ENCODE measurements around the gene OR10H5.
"Not testable (repeated sequence)": the region's sequence is repeated elsewhere in the genome, so short reads cannot be mapped to it uniquely, and the experiment has no call there.

The OR10H5 gene, protein sequence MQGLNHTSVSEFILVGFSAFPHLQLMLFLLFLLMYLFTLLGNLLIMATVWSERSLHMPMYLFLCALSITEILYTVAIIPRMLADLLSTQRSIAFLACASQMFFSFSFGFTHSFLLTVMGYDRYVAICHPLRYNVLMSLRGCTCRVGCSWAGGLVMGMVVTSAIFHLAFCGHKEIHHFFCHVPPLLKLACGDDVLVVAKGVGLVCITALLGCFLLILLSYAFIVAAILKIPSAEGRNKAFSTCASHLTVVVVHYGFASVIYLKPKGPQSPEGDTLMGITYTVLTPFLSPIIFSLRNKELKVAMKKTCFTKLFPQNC

DNA sequence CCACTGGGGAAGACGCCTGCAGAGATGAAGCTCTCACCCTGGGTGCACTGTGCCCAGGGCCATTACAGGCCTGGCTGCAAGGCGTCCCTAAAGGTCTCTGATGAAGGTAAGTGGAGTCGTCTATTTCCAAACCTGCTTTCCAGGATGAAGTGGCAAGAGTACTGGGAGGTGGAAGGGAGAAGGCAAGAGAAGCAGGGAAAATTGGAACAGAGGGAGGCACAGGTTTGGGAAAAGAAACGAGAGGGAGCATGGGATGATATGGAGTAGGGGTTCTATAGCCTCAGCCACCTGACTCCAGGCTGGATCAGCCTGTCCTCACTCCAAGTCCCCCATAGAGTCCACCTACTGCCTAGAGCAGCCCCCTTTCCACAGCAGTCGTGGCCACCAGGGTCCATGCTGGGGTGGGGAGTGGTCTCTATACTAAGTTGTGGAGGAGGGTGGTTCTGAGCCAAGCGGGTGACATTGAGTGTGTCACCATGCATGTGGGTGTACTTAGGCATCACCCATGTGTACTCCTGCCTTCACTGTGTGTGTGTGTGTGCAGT, at the start of gene OR10H5:
OR10H5 (plus strand) TSS at position 51 of the 545 bp plus-strand sequence. CDS start 6,388 bp downstream, outside the sequence.
- DNase-seq = no peak

DNA sequence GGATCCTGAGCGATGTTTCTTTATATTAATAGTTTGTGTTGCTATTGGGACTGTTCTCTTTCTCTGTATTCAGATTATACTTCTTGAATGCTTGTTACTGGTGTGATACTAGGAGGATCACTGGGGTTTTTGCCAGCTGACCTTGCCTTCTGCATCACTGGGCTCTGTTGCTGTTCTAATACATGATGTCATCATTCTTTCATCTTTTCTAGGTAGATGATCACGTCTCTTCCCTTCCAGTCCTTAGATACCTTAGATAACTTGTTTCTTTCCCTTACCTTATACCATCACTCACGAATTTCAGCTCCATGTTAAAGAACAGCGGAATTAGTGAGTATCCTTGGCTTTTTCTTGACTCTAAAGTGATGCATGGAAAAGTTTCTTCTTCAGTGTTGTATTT, 49.7 kb upstream of the OR10H5 start, which contains the start of gene OR10H3:
OR10H3 (plus strand) TSS at position 264 of the 400 bp plus-strand sequence. CDS start 3,408 bp downstream, outside the sequence.
- DNase-seq = no peak

DNA sequence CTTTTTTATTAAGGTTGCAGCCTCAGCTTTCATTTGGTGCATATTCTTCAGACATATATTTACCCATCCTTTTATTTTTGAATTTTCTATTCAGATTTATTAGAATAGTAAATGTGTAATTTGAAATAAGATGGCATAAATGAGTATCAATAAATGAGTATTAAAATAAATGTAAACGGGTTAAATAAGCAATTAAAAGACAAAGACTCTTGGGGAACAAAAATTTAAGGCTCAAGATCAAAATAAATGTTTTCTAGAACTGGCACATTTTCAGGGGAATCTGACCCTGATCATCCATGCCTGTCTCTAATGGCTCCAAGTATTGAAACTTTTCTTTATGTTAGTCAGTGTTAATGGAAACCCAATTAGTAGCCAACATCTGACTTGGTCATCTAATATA, 46.7 kb upstream of the OR10H5 start:
- DNase-seq = no peak

DNA sequence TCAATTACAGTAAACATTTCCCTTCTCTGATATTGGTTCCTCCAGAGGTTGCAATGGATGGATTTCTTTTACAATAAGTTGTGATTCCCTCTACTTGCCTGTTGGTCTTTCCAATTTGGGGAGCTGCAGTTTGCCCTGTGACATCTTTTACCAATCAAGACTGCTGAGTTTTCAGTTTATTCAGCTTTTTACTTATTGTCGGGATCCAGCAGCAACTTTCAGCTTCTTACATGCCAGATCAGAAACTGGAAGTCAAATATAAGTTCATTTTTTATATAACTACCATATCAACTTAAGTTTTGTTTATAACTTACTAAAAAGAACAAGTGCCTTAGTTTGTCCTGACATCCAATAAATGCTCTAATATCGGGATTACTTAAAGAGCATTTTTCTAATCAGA, 39.2 kb upstream of the OR10H5 start:
- no peak for DNase-seq

DNA sequence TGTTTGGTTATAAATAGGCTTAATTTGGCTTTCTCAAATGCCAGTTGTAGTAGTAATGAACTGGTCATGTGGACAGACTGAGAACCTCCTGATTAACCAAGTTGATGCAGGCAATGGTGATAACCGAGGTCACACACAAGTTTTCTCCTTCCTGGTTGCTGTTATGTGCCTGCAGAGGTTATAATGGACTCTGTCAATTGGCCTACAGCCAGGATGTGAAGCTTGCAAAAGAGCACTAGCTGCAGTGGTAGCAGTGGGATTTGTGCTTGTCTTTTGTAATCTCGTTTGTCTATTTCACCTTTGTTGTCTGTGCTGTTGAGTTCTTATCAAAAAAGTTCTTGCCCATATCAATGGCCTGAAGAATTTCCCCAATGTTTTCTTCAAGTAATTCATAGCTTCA, 29.1 kb upstream of the OR10H5 start:
- peak; percentile 3 for DNase-seq

DNA sequence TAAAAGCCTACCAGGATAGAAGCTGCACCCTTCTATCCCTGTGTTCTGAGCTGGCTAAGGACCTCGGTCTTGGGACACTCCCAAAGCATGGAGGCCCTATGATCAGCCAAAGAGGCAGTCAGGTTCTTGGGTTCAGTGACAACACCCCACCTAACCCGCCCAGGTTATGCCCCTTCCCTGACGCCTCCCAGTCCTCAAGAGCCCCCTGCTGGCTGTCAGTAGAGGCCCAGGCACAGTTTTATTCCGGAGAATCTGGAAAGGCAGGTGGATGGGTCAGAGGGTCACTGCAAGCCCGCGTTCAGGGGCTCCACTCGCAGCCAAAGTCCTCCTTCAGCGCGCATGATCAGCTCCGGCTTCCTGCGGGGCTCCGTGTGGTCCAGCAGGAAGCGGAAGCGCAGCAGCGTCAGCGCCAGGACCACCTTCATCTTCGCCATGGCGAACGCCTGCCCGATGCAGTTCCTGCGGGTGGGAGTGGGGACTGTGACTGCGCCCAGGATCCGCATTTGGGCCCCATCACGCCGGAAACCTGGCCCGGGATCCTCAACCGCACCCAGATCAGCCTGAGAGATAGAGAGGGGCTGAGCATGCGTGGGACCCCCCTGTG, 27.4 kb upstream of the OR10H5 start:
- DNase-seq = no peak

DNA sequence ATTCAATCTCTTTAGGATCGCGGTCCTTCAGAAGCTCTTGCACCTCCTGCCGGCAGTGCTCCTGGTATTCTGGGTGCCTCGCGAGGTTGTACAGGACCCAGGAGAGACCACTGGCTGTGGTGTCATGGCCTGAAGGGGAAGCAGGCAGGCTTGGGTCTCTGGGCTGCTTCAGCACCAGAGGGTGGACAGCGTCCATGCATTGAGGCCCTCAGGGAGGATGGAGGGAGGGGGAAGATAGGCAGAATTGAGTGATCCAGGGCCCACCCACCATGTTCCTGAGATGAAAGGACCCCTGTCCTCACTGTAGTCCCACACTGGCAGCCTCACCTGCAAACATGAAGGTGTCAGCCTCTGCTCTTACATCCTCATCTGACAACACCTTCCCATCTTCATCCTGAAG, 17.9 kb upstream of the OR10H5 start:
- no peak for DNase-seq

DNA sequence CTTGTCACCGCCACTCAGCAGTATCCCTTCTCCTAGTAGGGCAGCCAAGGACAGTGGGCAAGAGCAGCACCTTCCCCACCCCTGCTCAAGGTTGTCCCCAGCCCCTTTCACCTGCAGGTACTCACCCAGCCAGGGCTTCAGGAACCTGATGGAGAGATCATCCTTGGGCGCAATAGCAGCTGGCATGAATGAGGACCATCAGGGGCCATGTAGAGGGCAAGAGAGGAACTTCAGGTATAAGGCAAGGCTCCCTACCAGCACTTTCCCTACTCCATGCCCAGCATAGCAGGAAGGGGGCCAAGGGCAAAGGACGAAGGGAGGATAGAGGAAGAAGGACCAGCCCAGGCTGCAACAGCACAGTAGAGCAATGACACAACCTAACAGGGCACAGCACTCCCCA, 13.3 kb upstream of the OR10H5 start:
- DNase-seq = not testable (repeated sequence)

DNA sequence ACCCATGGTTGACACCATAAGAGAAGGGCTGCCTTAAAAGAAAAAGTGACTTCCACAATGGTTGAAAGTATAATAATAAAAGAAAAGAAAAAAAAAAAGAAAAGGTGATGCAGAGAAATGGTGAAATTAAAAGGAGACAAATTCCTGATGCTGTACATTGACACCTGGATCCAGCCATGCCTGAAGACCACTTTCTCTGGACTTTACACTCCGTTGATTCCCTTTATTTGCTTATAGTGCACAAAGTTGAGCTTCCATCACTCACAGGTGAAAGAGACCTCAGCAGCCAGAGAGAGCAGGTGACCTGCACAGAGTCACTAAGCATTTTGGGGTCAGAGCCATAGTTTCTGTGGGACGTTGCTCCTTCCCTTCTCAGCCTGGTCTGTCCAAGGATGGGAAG, 12.2 kb upstream of the OR10H5 start:
- no peak for DNase-seq

DNA sequence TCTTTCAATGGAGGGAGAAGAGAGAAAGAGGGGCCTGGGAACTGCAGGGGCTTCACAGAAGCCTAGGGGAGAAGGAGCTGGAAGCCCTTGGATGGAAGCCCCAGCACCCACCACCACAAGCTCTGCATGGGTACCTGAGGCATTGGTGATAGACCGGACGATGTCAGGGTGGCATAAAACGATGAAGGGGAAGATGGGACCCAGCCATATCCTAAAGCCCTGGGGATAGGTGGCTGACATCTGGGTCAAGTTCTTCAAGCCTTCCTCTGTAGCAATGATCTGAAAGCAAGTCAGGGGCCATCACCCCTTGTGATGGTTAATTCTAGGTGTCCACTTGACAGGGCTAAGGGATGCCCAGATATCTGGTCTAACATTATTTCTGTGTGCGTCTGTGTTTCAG, 11.2 kb upstream of the OR10H5 start:
- DNase-seq = no peak

DNA sequence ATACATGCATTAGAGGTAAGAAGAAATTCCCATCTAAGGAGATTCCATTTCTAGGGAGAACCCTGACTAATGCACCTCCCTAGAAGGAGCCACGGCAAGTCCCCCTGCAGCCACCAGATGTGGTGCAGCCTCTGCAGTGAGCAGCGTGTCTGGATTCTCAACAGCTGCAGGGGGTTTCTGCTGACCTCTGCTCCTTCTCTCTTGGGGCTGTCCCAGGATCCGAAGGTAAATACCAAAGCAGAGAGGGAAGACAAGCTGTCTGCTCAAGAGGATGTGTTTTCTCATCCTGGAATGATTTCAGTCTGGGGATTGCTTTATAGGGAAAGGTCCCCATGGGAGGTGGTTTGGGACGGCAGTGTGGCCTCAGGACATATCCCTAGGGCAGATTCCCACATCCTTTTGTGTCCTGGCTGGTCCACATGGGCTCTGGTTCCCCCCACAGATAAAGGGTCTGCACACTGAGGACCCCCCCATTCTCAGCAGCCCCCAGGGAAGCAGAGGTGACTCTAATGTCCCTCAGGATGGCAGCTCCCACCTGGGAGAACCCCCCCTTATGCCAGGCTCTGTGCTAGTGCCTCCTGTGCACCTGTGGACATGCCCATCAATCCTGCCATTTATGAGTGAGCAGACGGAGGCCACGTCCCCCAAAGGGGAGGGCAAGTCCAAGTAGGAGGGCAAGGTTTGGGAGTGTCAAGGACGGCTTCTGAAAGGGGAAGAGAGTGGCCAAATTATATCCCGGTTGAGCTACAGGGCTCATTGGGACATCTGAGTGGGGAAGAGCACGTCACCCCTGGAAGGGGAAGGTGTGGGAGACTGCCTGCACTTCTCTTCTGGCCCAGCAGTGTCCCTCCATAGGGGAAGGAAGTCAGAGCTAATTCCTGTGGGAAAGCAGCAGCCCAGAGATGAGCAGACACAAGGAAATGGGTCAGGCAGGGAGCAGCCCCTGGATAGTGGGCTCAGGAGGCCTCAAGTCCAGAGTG, 10.2 kb upstream of the OR10H5 start:
- no peak for DNase-seq

DNA sequence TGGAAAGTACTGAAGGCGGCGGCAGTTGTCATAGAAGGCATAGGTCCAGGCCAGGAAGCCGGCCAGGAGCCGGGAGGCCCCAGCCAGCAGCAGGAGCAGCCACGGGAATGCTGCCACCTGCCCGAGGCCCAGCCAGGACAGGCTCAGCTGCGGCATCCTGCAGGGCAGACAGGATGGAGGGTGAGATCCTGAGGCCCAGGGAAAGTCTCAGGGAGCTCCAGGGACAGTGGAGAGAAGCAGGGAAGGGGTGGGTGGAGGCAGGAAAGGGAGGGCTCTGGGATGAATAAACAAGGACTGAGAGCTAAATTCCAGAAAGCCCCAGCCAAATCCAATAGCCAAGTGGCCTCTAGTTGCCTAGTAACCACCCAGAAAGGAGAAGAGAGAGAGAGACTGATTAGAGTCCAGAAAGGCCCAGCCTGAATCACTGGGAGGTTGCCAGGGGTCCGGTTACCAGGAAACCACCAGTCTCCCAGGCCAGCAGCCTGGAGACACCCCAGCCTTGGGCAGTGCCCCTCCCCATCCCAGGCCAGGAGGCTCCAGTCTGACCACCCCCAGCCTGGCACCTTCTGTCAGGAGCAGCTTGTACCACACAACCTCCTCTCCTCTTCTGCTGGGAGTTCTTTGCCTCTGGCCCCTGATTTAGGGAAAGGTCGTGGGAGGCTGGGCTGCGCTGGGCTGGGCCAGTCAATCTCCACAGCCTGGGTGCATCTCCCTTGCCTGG, 7.5 kb upstream of the OR10H5 start:
- peak; percentile 87 for DNase-seq

DNA sequence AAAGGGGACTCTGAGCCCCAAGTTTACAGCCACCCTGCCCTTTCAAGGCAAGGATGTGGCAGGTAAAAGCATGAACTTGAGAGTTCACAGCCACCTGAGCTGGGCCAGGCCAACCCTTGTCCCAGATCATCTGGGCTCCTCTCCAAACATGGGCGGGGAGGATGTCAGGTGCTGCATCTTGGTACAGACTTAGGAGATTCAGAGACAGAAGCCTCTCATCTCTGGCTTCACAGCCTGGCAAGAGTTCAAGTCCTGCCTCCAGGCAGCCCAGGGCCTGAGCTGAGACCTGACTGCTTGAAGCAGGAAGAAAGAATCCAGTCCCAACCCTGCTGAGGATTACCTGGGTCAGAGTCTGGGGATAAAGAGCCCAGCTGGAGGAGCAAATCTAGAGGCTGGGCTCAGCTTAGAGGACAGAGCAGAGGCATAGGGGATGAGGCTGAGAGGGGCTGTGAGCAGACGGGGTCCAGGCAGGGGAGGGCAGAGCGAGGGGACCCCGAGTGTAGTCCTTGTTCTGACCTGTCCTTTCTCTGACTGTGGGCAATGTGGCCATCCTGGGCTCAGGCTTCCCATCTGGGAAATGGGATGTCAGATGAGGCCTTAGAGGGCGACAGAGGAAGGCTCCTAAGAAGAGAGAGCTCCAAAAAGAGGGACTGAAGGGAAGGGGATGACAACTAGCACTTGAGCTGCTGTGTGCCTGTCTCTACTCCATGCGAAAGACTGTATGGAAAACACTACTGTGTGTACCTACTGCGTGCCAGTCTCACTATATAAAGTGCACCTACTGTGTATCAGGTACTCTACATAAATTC, 6.6 kb upstream of the OR10H5 start:
- no peak for DNase-seq

DNA sequence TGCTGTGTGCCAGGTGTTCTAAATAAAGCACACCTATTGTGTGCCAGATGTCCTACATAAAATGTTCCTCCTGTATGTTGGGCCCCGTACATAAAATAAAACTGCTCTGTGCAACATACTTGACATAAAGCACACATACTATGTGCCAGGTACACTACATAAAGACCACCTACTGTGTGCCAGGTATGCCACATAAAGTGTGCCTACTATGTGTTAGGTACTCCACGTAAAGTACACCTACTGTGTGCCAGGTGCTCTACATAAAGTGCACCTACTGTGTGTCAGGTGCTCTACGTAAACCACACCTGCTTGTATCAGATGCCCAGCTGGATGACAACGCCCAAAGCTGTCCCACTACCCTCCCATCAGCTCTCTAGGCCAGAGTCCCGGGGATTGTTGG, 5.8 kb upstream of the OR10H5 start:
- DNase-seq = no peak

DNA sequence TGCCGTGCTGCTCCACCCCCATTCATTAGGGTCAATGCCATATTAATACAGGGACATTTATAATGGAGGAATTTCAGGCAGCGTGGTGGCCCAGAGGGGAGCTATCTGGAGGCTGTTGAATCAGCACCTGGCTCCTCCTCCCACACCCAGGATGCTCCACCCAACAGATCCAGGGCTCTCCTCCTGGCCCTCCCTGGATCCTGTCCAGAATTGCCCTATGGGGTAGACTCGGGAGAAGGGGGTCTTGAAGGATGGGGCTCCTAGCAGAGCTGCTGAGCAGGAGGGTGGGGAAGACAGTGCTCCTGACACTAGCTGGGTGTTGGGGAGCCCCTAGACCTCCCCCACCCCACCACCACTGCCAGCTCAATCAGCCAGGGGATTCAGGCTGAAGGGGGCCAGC, 5.2 kb upstream of the OR10H5 start:
- DNase-seq = no peak

DNA sequence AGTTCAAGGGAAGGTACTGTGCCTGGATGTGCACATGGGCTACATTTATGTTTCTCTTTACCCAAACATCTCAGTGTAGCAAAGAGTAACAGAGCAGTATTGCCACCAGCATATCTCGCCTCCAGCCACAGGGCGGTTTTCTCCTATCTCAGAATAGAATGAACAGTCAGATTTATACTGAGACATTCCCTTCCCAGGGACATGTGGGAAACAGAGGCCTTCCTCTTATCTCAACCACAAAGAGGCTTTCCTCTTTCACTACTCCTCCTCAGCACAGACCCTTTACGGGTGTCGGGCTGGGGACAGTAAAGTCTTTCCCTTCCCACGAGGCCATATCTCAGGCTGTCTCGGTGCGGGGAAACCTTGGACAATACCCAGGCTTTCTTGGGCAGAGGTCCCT, 4.6 kb upstream of the OR10H5 start:
- DNase-seq = not testable (repeated sequence)

DNA sequence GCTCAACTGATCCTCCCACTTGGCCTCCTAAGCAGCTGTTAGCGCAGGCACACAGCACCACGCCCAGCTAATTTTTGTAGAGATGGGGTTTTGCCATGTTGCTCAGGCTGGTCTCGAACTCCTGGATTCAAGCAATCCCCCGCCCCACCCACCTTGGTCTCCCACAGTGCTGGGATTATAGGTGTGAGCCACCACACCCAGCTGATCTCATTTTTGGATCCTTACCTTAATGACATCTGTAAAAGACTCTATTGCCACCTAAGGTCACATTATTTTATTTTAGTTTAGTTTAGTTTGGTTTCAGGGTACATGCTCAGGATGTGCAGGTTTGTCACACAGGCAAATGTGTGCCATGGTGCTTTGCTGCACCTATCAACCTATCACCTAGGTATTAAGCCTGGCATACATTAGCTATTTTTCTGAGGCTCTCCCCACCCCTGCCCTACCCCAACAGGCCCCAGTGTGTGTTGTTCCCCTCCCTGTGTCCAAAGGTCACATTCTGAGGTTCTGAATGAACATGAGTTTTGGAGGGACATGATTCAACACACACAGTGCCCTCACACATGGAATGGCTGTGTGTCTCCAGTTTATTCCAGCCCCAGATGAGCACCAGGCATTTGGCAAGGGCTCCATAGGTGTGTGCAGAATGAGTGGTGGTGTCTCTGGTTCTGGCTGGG, 1.3 kb downstream of the OR10H5 start:
- no peak for DNase-seq

DNA sequence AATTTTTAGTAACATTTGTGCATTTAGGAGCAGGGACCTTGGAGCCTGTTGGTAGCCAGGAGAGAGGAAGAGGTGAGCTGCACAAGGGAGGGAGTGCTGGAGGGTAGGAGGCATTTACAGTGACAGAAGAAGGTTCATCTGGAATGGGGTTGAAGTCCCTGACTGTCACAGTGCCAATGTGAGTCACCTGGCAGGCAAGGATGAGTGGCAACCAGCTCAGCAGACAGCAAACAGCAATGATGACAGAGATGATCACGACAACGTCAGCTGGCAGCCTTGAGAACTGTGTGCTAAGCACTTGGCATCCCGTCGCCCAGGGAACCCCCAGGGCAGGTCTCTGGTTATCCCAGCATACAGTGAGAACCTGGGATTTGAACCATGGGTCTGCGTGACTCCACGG, 2.6 kb downstream of the OR10H5 start:
- DNase-seq = no peak

DNA sequence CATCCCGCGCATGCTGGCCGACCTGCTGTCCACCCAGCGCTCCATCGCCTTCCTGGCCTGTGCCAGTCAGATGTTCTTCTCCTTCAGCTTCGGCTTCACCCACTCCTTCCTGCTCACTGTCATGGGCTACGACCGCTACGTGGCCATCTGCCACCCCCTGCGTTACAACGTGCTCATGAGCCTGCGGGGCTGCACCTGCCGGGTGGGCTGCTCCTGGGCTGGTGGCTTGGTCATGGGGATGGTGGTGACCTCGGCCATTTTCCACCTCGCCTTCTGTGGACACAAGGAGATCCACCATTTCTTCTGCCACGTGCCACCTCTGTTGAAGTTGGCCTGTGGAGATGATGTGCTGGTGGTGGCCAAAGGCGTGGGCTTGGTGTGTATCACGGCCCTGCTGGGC, 6.8 kb downstream of the OR10H5 start:
- DNase-seq = not testable (repeated sequence)

DNA sequence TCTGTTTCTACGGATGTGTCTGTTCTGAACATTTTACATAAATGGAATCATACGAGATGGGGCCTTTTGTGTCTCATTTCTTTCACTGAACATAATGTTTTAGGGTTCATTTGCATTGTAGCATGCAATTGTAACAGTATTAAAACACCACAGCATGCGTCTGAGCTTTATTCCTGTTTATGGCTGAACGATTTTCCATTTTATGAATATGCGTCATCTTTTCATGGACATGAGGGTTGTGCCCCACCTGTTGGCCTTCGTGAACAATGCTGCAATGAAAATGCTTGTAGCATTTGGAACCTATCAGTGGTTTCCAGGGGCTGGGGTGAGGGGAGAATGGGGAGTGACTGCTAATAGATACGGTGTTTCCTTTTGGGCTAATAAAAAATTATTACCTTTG, 22.9 kb downstream of the OR10H5 start:
- peak; percentile 21 for DNase-seq

DNA sequence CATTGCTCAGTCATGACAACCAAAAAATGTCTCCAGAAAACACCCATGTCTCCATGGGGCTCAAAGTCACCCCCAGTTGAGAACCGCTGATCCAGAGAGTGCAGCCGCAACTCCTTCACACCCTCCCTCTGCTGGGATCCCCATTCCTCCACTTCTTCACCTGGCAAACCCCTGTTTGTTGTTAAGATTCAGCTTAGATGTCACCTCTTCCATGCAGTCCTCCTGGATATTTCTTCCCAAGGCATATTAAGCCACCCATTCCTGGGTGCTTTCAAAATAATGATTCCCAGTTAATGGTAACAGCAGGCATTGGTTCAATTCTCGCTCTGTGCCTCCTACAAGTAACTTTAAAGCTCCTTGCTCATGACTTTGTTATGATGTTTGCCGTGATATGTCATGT, 24.0 kb downstream of the OR10H5 start:
- no peak for DNase-seq

Measured in DMS153 (cell line).